Fibroblast of mammary gland (primary cell): Measurements from ENCODE around the gene WWOX.
"Not testable (repeated sequence)": the region's sequence is repeated elsewhere in the genome, so short reads cannot be mapped to it uniquely, and the experiment has no call there.

Source experiments
- DNase-seq: peaks from one replicate; pipeline ENCODE4 v3.0.0-alpha.2; 2010; ENCODE audit warnings: low read depth
- H3K4me3 ChIP-seq: 2 replicates; pipeline ENCODE4 v1.5.1; 2011; ENCODE audit warnings: low read depth, mild to moderate bottlenecking, low read length, moderate library complexity; ENCODE audit not compliant: control insufficient read depth
- TF ChIP-seq, protein P1 (sequence below): conservative IDR thresholded peaks from 2 replicates; pipeline ENCODE4 v1.5.1; 2011; ENCODE audit warnings: low read depth, low read length, inconsistent platforms; ENCODE audit not compliant: control insufficient read depth, insufficient read depth

The WWOX gene

DNA sequence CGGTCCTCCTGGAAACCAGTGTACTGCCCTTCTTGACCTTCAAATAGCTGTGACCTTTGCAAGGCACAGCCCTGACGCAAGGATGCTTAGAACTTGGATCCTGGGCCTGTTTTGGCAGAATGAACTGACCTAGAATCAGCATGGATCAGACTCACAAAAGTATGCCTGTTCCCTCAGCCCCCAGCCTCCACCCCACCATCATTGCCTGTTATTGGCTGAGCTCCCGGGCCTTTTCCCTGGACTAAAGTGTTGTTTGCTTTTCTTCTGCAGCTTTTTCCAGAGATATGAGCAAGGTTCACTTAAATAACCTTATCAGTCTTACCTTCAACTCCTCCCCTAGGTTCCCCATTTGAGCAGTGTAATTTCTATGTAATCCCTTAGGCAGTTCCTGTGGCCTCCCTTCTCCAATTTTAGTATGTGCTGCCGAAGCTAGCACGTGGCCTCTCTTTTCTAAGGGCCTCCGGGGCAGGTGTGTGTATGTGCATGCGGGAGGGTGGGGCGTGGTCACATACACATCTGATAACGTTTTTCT, 1153.7 kb downstream of the WWOX start:
- H3K4me3 ChIP-seq, result no peak overlapping the region
- TF ChIP-seq, protein P1, sequence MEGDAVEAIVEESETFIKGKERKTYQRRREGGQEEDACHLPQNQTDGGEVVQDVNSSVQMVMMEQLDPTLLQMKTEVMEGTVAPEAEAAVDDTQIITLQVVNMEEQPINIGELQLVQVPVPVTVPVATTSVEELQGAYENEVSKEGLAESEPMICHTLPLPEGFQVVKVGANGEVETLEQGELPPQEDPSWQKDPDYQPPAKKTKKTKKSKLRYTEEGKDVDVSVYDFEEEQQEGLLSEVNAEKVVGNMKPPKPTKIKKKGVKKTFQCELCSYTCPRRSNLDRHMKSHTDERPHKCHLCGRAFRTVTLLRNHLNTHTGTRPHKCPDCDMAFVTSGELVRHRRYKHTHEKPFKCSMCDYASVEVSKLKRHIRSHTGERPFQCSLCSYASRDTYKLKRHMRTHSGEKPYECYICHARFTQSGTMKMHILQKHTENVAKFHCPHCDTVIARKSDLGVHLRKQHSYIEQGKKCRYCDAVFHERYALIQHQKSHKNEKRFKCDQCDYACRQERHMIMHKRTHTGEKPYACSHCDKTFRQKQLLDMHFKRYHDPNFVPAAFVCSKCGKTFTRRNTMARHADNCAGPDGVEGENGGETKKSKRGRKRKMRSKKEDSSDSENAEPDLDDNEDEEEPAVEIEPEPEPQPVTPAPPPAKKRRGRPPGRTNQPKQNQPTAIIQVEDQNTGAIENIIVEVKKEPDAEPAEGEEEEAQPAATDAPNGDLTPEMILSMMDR, result no peak
- DNase-seq, result no peak

DNA sequence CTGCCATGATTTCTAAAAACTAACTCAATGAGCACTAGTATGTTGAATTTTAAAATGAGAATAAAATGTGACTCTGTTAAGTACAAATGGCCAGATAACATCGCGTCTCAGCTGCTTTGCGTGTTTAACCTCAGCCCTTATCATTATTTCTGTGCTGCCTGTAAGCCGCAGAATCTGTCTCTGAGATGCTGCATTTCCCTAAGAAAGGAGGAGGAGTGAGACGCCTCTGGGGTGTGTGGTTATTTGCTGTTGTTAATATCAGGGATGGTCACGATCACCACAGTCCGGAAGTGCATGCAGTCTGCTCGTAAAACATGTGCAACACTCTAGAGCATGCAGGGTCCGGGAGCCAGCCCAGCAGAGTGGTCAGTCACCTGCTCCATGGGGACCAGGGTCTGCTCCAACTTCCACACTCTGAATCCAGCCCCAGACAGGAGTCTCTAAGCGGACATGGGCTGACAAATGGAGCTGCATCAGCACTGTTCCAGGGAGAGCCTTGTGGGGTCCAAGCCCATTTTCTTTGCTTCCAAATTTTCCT, 1158.6 kb downstream of the WWOX start:
- DNase-seq, result no peak
- no peak overlapping the region for H3K4me3 ChIP-seq
- TF ChIP-seq, protein P1, result no peak

DNA sequence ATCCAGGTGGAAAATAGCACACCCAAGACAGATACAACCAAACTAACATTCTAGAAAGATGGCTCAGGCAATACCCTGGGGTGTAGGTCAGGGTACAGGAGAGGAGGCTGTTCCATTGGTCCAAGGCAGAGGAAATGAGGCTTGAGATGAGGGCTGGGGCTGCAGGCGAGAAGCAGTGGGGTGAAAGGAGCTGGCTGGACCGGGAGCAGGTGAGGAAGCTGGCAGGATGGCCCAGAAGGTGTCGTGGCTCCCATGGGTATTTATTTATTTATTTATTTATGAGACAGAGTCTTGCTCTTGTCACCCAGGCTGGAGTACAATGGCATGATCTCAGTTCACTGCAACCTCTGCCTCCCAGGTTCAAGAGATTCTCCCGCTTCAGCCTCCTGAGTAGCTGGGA, 1161.4 kb downstream of the WWOX start:
- H3K4me3 ChIP-seq, DNase-seq: not testable (repeated sequence)

DNA sequence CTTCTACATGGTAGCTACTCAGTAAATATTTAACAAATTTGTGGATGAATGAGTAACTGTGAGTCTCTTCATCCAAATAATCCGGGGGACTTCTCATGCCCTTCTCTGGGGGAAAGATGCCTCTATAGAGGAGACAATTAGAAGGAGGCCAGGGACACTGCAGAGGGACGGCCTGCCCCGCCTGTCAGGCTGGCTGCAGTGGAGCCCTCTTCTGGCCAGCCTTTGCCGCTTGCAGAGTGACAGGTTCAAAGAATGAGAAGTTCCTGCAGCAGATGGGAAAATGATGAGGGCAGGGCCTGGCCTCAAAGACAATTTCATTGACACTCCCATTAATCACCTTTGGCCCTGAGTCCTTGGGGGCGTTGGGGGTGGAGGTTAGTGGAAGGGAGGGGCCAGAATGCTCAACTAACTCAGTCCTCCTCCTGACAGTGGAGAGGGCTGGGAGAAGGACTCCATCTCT, 1162.1 kb downstream of the WWOX start:
- TF ChIP-seq, protein P1, result no peak
- DNase-seq, result no peak
- no peak overlapping the region for H3K4me3 ChIP-seq

DNA sequence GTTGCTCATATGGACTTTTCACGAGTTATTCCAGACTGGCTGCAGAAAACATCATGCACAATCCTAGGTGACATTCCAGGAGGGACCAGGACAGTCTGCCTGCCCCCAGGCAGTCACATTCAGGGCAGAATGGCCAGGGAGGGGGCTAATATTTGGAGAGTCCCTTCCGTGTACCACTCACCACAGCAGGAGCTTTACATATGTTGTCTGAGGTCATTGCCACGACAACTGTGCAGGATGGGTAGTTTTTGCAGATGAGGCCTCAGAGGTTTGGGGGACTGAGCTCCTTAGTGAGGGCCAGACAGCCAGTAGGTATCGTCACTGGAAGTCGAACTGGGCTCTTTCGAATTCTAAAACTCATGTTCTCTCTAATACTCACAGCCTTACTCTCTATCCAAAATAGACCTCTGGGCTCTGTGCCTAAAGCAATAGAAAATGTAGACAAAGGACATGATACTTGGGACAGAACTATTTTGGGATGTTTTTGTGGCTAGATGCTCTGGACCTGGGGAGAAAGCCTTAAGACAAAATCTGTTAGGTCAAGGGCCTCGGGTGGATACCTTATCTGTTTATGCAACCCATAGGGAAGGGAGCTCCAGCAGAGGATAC, 1162.6 kb downstream of the WWOX start:
- DNase-seq, result no peak
- TF ChIP-seq, protein P1, result no peak
- H3K4me3 ChIP-seq, result no peak overlapping the region
